ENCODE measurements around the gene TSPAN15.

- TF ChIP-seq CTCF (conservative IDR thresholded peaks at IDR 0.05; ENCODE audit: low read length) (peak; percentile 45), EZH2phosphoT487 (IDR thresholded peaks at IDR 0.05; ENCODE audit: borderline replicate concordance) (no peak)
These were observed 42.7 kb upstream of the TSPAN15 start for GRCh38 chr10:69408318-69409175.
